OCI-LY7 (cell line): ENCODE measurements around the gene KRTAP10-3. TPM values are rescaled to one million over a fixed set of nuclear protein-coding genes. Genes with fewer than 3 reads are reported as not detected.

Source experiments
- BruUV-seq: library from RNA; stranded (reverse); fragments of 400-500 nt; replicated peaks from 2 replicates; lab custom pipeline; 2021; lab: Mats Ljungman, UMichigan
- CTCF ChIA-PET: fragments of 300-600 bp; sonication (Branson Sonifier 250); formaldehyde crosslinking; loops from one replicate; lab custom pipeline; 2022; ENCODE audit warnings: antibody characterized with exemption; ENCODE audit not compliant: unreplicated experiment; lab: Charles Lee
- POLR2A ChIA-PET: fragments of 300-600 bp; sonication (Branson Sonifier 250); formaldehyde crosslinking; loops from one replicate; lab custom pipeline; 2022; ENCODE audit warnings: antibody characterized with exemption; lab: Charles Lee
- DNase-seq: peaks from one replicate; pipeline ENCODE4 v3.0.0-alpha.2; 2015; ENCODE audit warnings: low spot score
- H2AFZ ChIP-seq: fragments of 200-600 bp; sonication (generic), shearing (Covaris generic); 2 replicates; pipeline ENCODE4 v1.6.1; 2014; ENCODE audit warnings: mild to moderate bottlenecking, antibody characterized with exemption, low read length, moderate library complexity
- H3K27ac ChIP-seq: fragments of 200-600 bp; sonication (generic); 2 replicates; pipeline ENCODE4 v1.5.1; 2014; ENCODE audit warnings: mixed run types, low read depth, mild to moderate bottlenecking, moderate library complexity, low read length, inconsistent platforms; ENCODE audit not compliant: poor library complexity, severe bottlenecking
- H3K36me3 ChIP-seq: fragments of 200-600 bp; sonication (generic); 2 replicates; pipeline ENCODE4 v1.6.1; 2014; ENCODE audit warnings: mild to moderate bottlenecking, antibody characterized with exemption, low read length, moderate library complexity, mixed read lengths; ENCODE audit not compliant: insufficient read depth
- H3K4me1 ChIP-seq: fragments of 200-600 bp; sonication (generic); 2 replicates; pipeline ENCODE4 v1.5.1; 2014; ENCODE audit warnings: mild to moderate bottlenecking, low read length; ENCODE audit not compliant: insufficient read depth, poor library complexity, severe bottlenecking
- H3K4me2 ChIP-seq: fragments of 200-600 bp; sonication (generic); 2 replicates; pipeline ENCODE4 v1.6.1; 2014; ENCODE audit warnings: mild to moderate bottlenecking, low read length
- H3K4me3 ChIP-seq: fragments of 200-600 bp; sonication (generic); 2 replicates; pipeline ENCODE4 v1.5.1; 2014; ENCODE audit warnings: mild to moderate bottlenecking, low read depth, low read length; ENCODE audit not compliant: poor library complexity, severe bottlenecking
- H3K79me2 ChIP-seq: fragments of 200-600 bp; sonication (generic); 2 replicates; pipeline ENCODE4 v1.6.1; 2016; ENCODE audit warnings: low read depth, mild to moderate bottlenecking, low read length, moderate library complexity, mixed read lengths; ENCODE audit not compliant: insufficient read depth
- H3K9me2 ChIP-seq: fragments of 200-600 bp; sonication (generic); 2 replicates; pipeline ENCODE4 v1.6.1; 2016; ENCODE audit warnings: mild to moderate bottlenecking, low read length, mixed read lengths; ENCODE audit not compliant: insufficient read depth
- H3K9me3 ChIP-seq: fragments of 200-600 bp; sonication (generic); 2 replicates; pipeline ENCODE4 v1.6.1; 2014; ENCODE audit warnings: mild to moderate bottlenecking, mixed run types, low read length, mixed read lengths
- H4K20me1 ChIP-seq: fragments of 200-600 bp; sonication (generic); 2 replicates; pipeline ENCODE4 v1.6.1; 2014; ENCODE audit warnings: mild to moderate bottlenecking, antibody characterized with exemption, low read length, moderate library complexity, mixed read lengths; ENCODE audit not compliant: insufficient read depth
- EZH2phosphoT487 ChIP-seq: fragments of 200-600 bp; sonication (generic); IDR thresholded peaks from 2 replicates; pipeline ENCODE4 v1.6.1; 2018; ENCODE audit warnings: low read depth, borderline replicate concordance, mild to moderate bottlenecking, mixed run types, antibody characterized with exemption, low read length, moderate library complexity, mixed read lengths
- intact Hi-C: fragments of 100-400 bp; cut with micrococcal nuclease; formaldehyde crosslinking; loops from one replicate; pipeline ENCODE4 v1.10.0; 2022; ENCODE audit not compliant: unreplicated experiment
- total RNA-seq, 2 experiments: library from RNA; depleted of rRNA in 1 of 2; stranded (reverse); fragments of >200 nt in 1 of 2; shearing (Covaris generic) in 1 of 2; gene quantifications; 2 replicates each; pipeline ENCODE4 v1.2.3, GENCODE V29; 2014 to 2022
- TF ChIP-seq, protein P1 (sequence below): fragments of 200-600 bp; sonication (generic); conservative IDR thresholded peaks from 2 replicates; pipeline ENCODE4 v1.5.1; 2014; ENCODE audit warnings: mild to moderate bottlenecking, antibody characterized with exemption, low read length, moderate library complexity, mixed read lengths

Gene KRTAP10-3
- total RNA-seq, 2 experiments from 2014 or later = not detected

DNA sequence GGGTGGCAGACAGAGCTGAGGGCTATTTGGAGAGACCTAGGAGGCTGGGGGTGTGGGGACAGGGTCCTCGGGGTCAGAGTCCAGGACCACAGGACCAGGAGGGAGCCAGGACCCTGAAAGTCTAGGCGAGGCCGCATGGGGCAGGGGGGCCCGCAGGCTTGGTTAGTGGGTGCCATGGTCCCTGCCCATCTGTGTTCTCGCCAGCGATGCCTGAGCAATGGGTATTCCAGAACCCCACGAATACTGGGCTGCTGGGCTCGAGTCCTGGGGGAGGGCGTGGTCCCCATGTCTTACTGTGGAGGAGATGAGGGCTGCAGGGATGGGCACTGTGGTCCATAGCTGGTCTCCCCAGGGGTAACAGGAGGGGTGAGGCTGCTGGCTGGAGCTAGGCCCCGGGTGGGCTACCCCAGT lies 31.7 kb upstream of the KRTAP10-3 start:
- Histone ChIP-seq H3K9me3 (no peaks in the 10 kb centered on the region), H3K4me2 (no peak overlapping the region), H4K20me1 (no peaks in the 10 kb centered on the region), H2AFZ (no peak overlapping the region), H3K4me1 (no peaks in the 10 kb centered on the region), H3K9me2 (no peaks in the 10 kb centered on the region), H3K36me3 (no peaks in the 10 kb centered on the region), H3K4me3 (no peak overlapping the region), H3K27ac (no peak overlapping the region), H3K79me2 (no peaks in the 10 kb centered on the region)
- ChIA-PET POLR2A (no interaction called here), CTCF (no interaction called here)
- DNase-seq = no peak
- TF ChIP-seq, protein P1, sequence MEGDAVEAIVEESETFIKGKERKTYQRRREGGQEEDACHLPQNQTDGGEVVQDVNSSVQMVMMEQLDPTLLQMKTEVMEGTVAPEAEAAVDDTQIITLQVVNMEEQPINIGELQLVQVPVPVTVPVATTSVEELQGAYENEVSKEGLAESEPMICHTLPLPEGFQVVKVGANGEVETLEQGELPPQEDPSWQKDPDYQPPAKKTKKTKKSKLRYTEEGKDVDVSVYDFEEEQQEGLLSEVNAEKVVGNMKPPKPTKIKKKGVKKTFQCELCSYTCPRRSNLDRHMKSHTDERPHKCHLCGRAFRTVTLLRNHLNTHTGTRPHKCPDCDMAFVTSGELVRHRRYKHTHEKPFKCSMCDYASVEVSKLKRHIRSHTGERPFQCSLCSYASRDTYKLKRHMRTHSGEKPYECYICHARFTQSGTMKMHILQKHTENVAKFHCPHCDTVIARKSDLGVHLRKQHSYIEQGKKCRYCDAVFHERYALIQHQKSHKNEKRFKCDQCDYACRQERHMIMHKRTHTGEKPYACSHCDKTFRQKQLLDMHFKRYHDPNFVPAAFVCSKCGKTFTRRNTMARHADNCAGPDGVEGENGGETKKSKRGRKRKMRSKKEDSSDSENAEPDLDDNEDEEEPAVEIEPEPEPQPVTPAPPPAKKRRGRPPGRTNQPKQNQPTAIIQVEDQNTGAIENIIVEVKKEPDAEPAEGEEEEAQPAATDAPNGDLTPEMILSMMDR = no peak
- no peak for TF ChIP-seq EZH2phosphoT487
- BruUV-seq = no TSS peak
- intact Hi-C loops = no loop called here

GRCh38 chr21:44589586-44590305 lies 31.2 kb upstream of the KRTAP10-3 start:
- Histone ChIP-seq H3K36me3 (no peaks in the 10 kb centered on the region), H3K27ac (no peak overlapping the region), H3K9me3 (no peaks in the 10 kb centered on the region), H4K20me1 (no peaks in the 10 kb centered on the region), H3K9me2 (no peaks in the 10 kb centered on the region), H2AFZ (no peak overlapping the region), H3K79me2 (no peaks in the 10 kb centered on the region), H3K4me3 (no peak overlapping the region), H3K4me1 (no peaks in the 10 kb centered on the region), H3K4me2 (no peak overlapping the region)
- intact Hi-C loops = no loop called here
- no TSS peak for BruUV-seq
- CTCF ChIA-PET = no interaction called here
- POLR2A ChIA-PET = no interaction called here
- TF ChIP-seq, protein P1 = no peak
- TF ChIP-seq EZH2phosphoT487 = no peak
- DNase-seq = no peak

- H3K4me3 ChIP-seq = no peak overlapping the region
- intact Hi-C loops = no loop called here
- POLR2A ChIA-PET = no interaction called here
- no peaks in the 10 kb centered on the region for H3K9me3 ChIP-seq
- H3K4me1 ChIP-seq = no peaks in the 10 kb centered on the region
- no peaks in the 10 kb centered on the region for H4K20me1 ChIP-seq
- no peaks in the 10 kb centered on the region for H3K9me2 ChIP-seq
- no peak for TF ChIP-seq EZH2phosphoT487
- TF ChIP-seq, protein P1 = no peak
- H2AFZ ChIP-seq = no peak overlapping the region
- DNase-seq = no peak
- no peak overlapping the region for H3K4me2 ChIP-seq
- no peaks in the 10 kb centered on the region for H3K79me2 ChIP-seq
- BruUV-seq = no TSS peak
- no peak overlapping the region for H3K27ac ChIP-seq
- no peaks in the 10 kb centered on the region for H3K36me3 ChIP-seq
- CTCF ChIA-PET = no interaction called here
Observed at GRCh38 chr21:44589094-44589493, 30.5 kb upstream of the KRTAP10-3 start.
